Keratinocyte (primary cell): ENCODE results near the gene RAD23A.

ENCODE experiments used
- CTCF ChIP-seq, 3 experiments: IDR thresholded peaks in 1 of 3; conservative IDR thresholded peaks in 1 of 3; optimal IDR thresholded peaks in 1 of 3; 2 replicates in 2 of 3; 3 replicates in 1 of 3; pipeline versions ENCODE3 to v1.5.1; 2011; ENCODE audit warnings: low read length in 3 of 3, mild to moderate bottlenecking in 3 of 3, moderate library complexity in 2 of 3, control low read depth in 1 of 3, inconsistent platforms in 1 of 3; ENCODE audit not compliant: insufficient read depth in 2 of 3; ENCODE audit errors: extremely low read depth in 1 of 3
- EZH2 ChIP-seq: IDR thresholded peaks from one replicate; pipeline ENCODE4 v1.6.1; 2012; ENCODE audit warnings: inconsistent platforms, mild to moderate bottlenecking, low read length, moderate library complexity

- TF ChIP-seq CTCF (optimal IDR thresholded peaks at IDR 0.05 in 1 of 3, IDR thresholded peaks at IDR 0.05 in 1 of 3, conservative IDR thresholded peaks at IDR 0.05 in 1 of 3; ENCODE audit: extremely low read depth in 1 of 3, insufficient read depth in 2 of 3, low read length in 3 of 3) (no peak), EZH2 (no peak)
These were observed 45.6 kb downstream of the RAD23A start for GRCh38 chr19:12991296-12991695.
